Activated naive CD4-positive, alpha-beta T cell treated with anti-CD3 and anti-CD28 coated beads for 36 hours (primary cell): ENCODE data around the gene SLC50A1. TPM values are rescaled to one million over a fixed set of nuclear protein-coding genes. Genes with fewer than 3 reads are reported as not detected.
"Not testable (repeated sequence)": the region's sequence is repeated elsewhere in the genome, so short reads cannot be mapped to it uniquely, and the experiment has no call there.

Source experiments
- CTCF ChIA-PET: fragments of 350-600 bp; sonication (Branson Sonifier 250); formaldehyde crosslinking; loops from one replicate; lab custom pipeline; 2021; ENCODE audit warnings: antibody characterized with exemption; lab: Charles Lee
- DNase-seq: peaks from one replicate; pipeline ENCODE4 v3.0.0-alpha.2; 2020
- H3K27ac Mint-ChIP-seq: one replicate; pipeline ENCODE4 v1.8.0; 2021; ENCODE audit warnings: mild to moderate bottlenecking, mixed read lengths
- H3K27me3 Mint-ChIP-seq: one replicate; pipeline ENCODE4 v1.8.0; 2021; ENCODE audit warnings: low read depth, mixed read lengths
- H3K36me3 Mint-ChIP-seq: one replicate; pipeline ENCODE4 v1.8.0; 2021; ENCODE audit warnings: low read depth, mixed read lengths
- H3K4me1 Mint-ChIP-seq: one replicate; pipeline ENCODE4 v1.8.0; 2021; ENCODE audit warnings: low read depth, mixed read lengths
- H3K4me3 Mint-ChIP-seq: one replicate; pipeline ENCODE4 v1.8.0; 2021; ENCODE audit warnings: mild to moderate bottlenecking, moderate library complexity, mixed read lengths
- H3K9me3 Mint-ChIP-seq: one replicate; pipeline ENCODE4 v1.8.0; 2021; ENCODE audit warnings: mixed read lengths
- intact Hi-C: fragments of 100-400 bp; cut with micrococcal nuclease; formaldehyde crosslinking; loops from one replicate; pipeline ENCODE4 v1.15.1; 2023
- total RNA-seq, 2 experiments: library from RNA; stranded (reverse); gene quantifications; one replicate each; pipeline ENCODE4 v1.2.3, GENCODE V29; 2021

The SLC50A1 gene
- total RNA-seq, 2 experiments from 2014 or later: 48.4 to 52.7 TPM

DNA sequence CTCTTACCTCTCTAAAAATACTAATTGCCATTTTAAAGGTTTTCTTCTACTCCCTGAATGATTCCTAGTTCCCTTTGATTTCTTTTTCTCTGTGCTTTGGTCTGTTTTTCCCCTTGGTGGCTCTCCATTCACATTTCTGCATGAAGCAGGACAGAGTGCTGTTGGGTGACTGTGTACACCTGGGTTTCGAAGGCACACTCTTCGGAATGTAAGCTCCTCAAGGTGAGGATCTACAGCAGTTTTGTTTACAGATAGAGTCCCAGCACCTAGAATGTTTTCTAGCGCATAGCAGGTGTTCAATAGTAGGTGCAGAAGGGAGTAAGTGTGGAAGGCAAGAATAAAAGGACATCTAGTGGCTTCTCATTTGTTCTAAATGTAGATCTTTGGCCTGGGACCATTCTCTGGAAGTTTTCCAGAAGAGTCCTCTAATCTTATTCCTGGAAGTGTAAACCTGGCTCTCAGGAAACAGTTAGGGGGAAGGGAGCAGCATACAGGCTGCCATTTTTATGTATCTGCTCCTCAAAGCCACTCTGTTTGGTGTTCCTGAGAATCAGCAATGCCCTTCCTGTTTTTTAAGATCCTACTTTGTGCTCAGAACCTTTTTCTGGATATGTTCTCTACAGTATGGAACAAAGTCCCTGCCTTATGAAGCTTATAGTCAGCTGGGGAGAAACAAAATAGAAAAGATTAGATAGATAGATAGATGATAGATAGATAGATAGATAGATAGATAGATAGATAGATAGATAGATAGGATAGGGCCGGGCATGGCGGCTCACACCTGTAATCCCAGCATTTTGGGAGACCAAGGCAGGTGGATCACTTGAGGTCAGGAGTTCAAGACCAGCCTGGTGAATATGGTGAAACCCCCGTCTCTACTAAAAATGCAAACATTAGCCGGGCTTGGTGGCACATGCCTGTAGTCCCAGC is 30.8 kb upstream of the SLC50A1 start:
- DNase-seq: no peak
- no peaks in the 10 kb centered on the region for H3K36me3 Mint-ChIP-seq

DNA sequence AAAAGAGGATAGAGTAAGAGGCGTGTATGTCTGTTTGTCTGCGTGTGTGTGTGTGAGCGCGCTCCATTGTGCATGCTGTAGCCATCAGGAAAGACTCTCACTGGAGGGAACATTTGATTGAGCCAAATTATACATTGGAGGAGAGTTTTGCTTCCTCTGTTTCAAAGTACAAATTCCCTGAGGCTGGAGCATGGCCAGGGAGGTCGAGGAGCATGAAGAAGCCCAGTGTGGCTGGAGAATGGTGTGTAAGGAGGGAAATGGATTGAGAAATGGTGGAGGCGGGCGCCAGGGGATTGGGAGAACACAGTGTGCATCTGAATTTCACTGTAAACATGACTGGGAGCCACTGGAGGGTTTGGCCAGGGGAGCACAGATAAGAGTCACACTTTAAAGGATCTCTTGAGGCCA is 30.0 kb upstream of the SLC50A1 start:
- CTCF ChIA-PET: interaction anchor here (0.6 to 1.6 kb wide), 5 partner anchors 10 to 472 kb away, joined by 3 to 4 read pairs (median 3); no protein-coding TSS in a partner anchor
- H3K9me3 Mint-ChIP-seq: no peaks in the 10 kb centered on the region
- no peak overlapping the region for H3K27ac Mint-ChIP-seq
- no peaks in the 10 kb centered on the region for H3K36me3 Mint-ChIP-seq
- no peaks in the 10 kb centered on the region for H3K27me3 Mint-ChIP-seq
- no peaks in the 10 kb centered on the region for H3K4me1 Mint-ChIP-seq
- H3K4me3 Mint-ChIP-seq: no peak overlapping the region
- DNase-seq: no peak
- intact Hi-C loops: no loop called here

More for the DNA sequence above, 30.8 kb upstream of the SLC50A1 start:
- Mint-ChIP-seq H3K9me3 (no peaks in the 10 kb centered on the region), H3K27ac (no peak overlapping the region), H3K4me3 (no peak overlapping the region), H3K27me3 (no peaks in the 10 kb centered on the region), H3K4me1 (no peaks in the 10 kb centered on the region)
- CTCF ChIA-PET: interaction anchor here (0.6 to 1.6 kb wide), 4 partner anchors 10 to 26 kb away, joined by 3 to 4 read pairs (median 3); no protein-coding TSS in a partner anchor
- intact Hi-C loops: no loop called here

DNA sequence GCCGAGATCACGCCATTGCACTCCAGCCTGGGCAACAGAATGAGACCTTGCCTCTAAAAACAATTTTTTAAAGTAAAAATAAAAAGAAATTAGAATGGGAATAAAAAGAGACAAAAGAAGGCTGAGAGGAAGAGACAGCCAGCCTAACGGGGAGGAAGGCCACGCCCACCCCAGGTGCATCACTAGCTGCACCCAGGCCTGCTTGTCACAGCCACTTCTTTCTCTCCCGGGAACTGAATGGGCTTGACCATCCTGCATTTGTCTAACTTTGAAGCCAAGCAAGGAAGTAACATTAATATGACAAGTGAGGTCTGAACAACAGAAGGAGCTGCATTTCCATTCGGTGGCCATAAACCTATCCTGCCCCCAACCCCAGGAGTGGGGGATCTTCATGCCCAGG is 28.8 kb upstream of the SLC50A1 start:
- Mint-ChIP-seq H3K4me3 (no peak overlapping the region), H3K27me3 (no peaks in the 10 kb centered on the region), H3K27ac (no peak overlapping the region), H3K36me3 (no peaks in the 10 kb centered on the region), H3K9me3 (no peaks in the 10 kb centered on the region), H3K4me1 (no peaks in the 10 kb centered on the region)
- DNase-seq: no peak
- intact Hi-C loops: no loop called here
- CTCF ChIA-PET: interaction anchor here (0.6 to 1.3 kb wide), 6 partner anchors 11 to 112 kb away, joined by 3 to 5 read pairs (median 3); no protein-coding TSS in a partner anchor

DNA sequence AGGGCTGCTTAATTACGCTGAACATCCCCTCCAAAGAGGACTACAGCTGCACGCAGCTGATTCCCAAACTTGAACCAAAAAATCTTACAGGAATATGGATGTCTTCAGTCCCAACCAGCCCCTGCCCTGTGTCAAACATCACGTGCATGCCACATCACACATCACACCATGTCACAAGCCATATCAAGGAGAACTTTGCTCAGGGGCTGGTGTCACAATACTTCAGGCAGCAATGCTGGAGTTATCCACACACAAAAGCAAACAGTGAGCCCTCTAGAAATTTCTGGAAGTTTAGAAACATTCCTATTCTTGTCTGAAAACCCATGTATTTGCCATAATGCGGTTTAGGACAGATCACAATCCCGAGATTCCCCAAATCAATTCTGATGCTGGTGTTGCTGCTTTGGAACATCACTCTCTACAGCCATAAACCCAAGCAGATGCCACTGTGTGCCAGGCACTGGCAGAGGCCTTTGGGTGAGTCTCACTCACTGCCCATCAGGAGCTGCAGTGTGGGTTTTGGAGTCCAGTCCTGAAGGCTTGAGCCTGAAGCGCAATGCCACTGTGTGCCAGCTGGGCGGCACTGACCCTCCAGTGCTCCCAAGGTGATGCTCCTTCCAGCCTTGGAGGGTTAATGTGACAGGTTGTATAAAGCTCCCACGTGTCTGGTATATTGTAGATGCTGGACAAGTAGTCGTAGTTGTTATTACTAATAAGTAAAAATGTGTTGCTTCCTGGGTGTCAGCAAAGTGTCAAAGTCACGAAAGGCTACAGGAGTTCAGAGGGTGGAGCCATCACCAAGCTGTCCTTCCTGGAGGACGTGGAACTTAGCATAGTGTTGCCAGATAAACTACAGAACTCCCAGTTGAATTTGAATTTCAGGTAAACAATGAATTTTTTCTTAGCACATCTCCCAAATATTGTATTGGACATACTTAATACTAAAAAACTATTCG is 28.1 kb upstream of the SLC50A1 start:
- no peaks in the 10 kb centered on the region for H3K27me3 Mint-ChIP-seq
- H3K36me3 Mint-ChIP-seq: no peaks in the 10 kb centered on the region
- intact Hi-C loops: no loop called here

DNA sequence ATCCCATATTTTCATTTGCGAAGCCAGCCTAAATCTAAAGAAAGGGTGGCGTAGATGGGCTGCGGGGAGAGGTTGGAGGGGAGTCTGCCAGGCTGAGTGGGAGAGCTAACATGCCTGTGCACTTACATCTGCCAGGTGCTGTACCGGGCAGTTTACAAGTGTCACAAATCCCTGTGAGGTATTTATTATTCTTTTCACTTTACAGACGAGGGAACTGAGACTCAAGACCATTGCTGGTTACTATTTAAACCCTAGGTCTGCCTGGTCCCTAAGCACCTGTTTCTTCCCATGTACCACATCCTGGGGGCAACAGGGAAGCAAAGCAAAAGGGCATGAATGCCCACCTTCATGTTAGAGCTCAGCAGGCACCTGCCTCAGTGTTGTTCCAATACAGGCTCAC is 27.4 kb upstream of the SLC50A1 start:
- no peak for DNase-seq
- Mint-ChIP-seq H3K27me3 (no peaks in the 10 kb centered on the region), H3K27ac (no peak overlapping the region), H3K4me1 (no peaks in the 10 kb centered on the region), H3K36me3 (no peaks in the 10 kb centered on the region), H3K4me3 (no peak overlapping the region), H3K9me3 (no peaks in the 10 kb centered on the region)
- intact Hi-C loops: no loop called here
- CTCF ChIA-PET: interaction anchor here (0.5 to 1.1 kb wide), 3 partner anchors 11 to 124 kb away, joined by 3 to 6 read pairs (median 5); no protein-coding TSS in a partner anchor

More for the DNA sequence above, 28.1 kb upstream of the SLC50A1 start:
- DNase-seq: no peak
- H3K4me1 Mint-ChIP-seq: no peaks in the 10 kb centered on the region
- no peak overlapping the region for H3K27ac Mint-ChIP-seq
- H3K4me3 Mint-ChIP-seq: no peak overlapping the region
- CTCF ChIA-PET: interaction anchor here (0.5 to 1.3 kb wide), 6 partner anchors 10 to 123 kb away, joined by 3 to 6 read pairs (median 4); no protein-coding TSS in a partner anchor
- no peaks in the 10 kb centered on the region for H3K9me3 Mint-ChIP-seq

DNA sequence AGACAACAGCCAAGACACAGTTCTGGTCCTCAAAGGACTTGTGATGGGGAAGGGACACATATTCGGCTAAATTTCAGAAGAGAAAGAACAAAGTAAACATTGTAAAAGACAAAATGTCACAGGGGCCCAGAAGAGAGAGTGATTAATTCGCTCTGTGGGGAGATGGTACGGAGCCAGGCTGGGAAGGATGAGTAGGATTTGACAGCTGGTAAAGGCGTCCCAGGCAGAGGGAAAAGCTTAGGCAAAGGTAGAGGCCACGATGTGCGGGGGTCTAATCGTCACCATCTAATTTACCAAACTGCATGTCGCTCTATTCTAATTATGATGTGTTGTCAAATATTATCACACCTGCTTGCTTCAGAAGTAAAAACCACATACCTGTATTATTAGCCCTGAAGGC is 25.3 kb upstream of the SLC50A1 start:
- Mint-ChIP-seq H3K27me3 (no peaks in the 10 kb centered on the region), H3K27ac (no peak overlapping the region), H3K4me1 (no peaks in the 10 kb centered on the region), H3K4me3 (no peak overlapping the region), H3K36me3 (no peaks in the 10 kb centered on the region), H3K9me3 (no peaks in the 10 kb centered on the region)
- intact Hi-C loops: no loop called here
- DNase-seq: no peak
- CTCF ChIA-PET: interaction anchor here (1.0 kb wide), 1 partner anchor 19 kb away, joined by 3 read pairs; no protein-coding TSS in a partner anchor

DNA sequence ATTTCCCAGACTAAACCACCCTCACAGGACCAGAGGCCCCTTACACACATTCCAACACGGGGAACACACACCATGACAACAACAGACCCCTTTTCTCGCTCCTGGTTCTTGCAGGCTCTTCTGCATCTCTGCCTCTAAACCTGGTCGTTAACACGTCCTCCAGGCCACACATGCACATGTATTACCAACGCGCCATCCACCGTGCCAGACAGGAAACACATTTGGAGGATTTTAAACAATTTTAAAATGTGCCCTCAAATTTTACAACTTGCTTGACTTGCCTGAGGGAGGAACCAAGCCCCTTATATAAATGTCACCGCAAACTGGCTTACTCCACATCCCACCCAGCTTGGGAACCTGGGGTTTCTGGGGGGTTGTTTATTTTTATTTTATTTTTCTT is 24.8 kb upstream of the SLC50A1 start:
- Mint-ChIP-seq H3K36me3 (no peaks in the 10 kb centered on the region), H3K4me3 (no peak overlapping the region), H3K27ac (no peak overlapping the region), H3K9me3 (no peaks in the 10 kb centered on the region), H3K27me3 (no peaks in the 10 kb centered on the region), H3K4me1 (no peaks in the 10 kb centered on the region)
- intact Hi-C loops: no loop called here
- no peak for DNase-seq
- CTCF ChIA-PET: interaction anchor here (1.0 kb wide), 1 partner anchor 19 kb away, joined by 3 read pairs; no protein-coding TSS in a partner anchor

DNA sequence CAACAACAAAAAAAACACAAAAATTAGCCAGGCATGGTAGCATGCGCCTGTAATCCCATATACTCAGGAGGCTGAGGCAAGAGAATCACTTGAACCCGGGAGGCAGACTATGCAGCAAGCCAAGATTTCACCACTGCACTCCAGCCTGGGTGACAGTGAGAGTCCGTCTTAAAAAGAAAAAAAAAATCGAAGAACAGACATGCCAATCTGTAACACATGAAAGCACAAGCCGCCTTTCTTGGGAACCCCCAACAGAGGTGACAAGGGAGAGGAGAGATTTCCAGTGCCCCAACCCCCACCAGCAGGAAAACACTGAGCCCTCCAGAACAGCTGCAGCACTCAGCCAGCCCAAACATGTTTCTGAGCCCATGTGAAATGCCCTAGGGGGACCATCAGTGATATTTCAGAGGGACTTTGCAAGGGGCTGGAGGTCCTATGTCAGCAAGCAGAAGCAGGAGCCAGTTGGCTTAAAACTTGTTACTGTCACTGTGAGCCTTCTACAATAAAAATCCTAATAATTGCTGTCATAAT is 22.1 kb upstream of the SLC50A1 start:
- Mint-ChIP-seq H3K27ac (no peak overlapping the region), H3K36me3 (no peaks in the 10 kb centered on the region), H3K4me1 (no peaks in the 10 kb centered on the region), H3K27me3 (no peaks in the 10 kb centered on the region), H3K9me3 (no peaks in the 10 kb centered on the region), H3K4me3 (no peak overlapping the region)
- intact Hi-C loops: no loop called here
- CTCF ChIA-PET: no interaction called here
- no peak for DNase-seq

DNA sequence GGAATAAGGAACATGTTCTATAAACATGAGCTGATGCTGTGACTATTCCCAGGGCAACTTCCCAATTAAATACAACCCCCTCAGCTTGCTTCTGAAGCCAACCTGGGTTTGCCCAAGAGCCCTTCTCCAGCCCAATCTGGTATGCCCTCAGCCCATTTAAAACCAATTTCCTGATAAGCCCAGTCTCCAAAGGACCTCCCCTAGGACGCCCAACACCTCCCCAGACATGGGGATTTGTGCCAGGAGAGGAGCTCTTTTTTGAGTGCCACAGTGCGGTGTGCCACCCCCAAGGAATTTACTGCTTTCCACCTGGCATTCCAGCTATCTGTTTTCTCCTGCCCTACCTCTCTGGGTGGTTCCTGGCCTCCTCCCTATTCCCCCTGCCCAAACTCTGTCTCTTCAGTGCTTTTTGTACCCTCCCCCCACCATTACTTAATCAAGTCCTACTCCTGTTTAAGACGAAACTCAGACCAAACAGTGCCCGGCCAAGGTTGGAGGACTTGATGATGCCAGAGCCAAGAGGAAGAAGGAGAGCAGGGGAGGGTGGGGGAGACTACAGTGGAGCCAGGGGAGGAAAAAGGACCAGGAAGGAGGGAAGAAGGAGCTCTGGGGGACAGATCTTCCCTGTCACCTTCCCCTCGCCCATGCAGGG is 19.4 kb upstream of the SLC50A1 start:
- no peak for DNase-seq
- no peaks in the 10 kb centered on the region for H3K9me3 Mint-ChIP-seq
- H3K4me1 Mint-ChIP-seq: no peaks in the 10 kb centered on the region
- H3K27me3 Mint-ChIP-seq: no peaks in the 10 kb centered on the region
- H3K4me3 Mint-ChIP-seq: no peak overlapping the region
- CTCF ChIA-PET: interaction anchor here (1.6 kb wide), 1 partner anchor 25 kb away, joined by 3 read pairs; no protein-coding TSS in a partner anchor
- intact Hi-C loops: no loop called here
- H3K27ac Mint-ChIP-seq: no peak overlapping the region
- H3K36me3 Mint-ChIP-seq: no peaks in the 10 kb centered on the region

DNA sequence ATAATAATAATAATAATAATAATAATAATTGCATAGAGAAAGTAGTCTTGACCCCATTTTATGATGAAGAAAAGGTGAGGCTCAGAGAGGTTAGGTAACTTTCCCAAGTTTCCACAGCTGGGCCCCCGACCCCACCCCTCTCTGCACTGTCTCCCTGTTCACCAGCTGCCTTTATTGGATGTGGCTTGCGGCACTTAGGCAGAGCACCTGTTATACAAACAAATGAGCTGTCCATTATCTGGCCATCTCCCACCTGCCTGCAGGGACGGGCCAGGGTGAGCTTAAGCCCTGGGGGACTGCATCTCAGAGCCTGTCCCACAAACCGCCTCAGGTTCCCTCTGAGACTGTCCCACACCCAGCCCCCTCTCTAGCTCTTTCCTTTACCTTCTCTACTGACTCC is 18.0 kb upstream of the SLC50A1 start:
- H3K9me3 Mint-ChIP-seq: no peaks in the 10 kb centered on the region

DNA sequence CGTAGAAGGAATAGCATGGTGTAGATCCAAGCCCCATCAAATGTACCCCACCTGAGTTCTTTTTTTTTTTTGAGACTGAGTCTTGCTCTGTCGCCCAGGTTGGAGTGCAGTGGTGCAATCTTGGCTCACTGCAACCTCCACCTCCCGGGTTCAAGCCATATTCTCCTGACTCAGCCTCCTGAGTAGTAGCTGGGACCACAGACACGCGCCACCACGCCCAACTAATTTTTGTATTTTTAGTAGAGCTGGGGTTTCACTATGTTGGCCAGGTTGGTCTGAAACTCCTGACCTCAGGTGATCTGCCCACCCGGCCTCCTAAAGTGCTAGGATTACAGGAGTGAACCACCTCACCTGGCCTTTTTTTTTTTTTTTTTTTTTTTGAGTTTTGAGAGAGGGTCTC is 17.6 kb upstream of the SLC50A1 start:
- not testable (repeated sequence) for H3K27me3 Mint-ChIP-seq, H3K9me3 Mint-ChIP-seq

More for the DNA sequence above, 18.0 kb upstream of the SLC50A1 start:
- no peak for DNase-seq
- intact Hi-C loops: no loop called here
- CTCF ChIA-PET: interaction anchor here (1.0 to 1.4 kb wide), 3 partner anchors 9 to 55 kb away, joined by 3 to 5 read pairs (median 4); partner anchors contain the start of gene KRTCAP2
- H3K4me1 Mint-ChIP-seq: no peaks in the 10 kb centered on the region
- H3K27ac Mint-ChIP-seq: no peak overlapping the region
- no peaks in the 10 kb centered on the region for H3K27me3 Mint-ChIP-seq
- H3K4me3 Mint-ChIP-seq: no peak overlapping the region
- no peaks in the 10 kb centered on the region for H3K36me3 Mint-ChIP-seq

More for the DNA sequence above, 17.6 kb upstream of the SLC50A1 start:
- H3K27ac Mint-ChIP-seq, H3K4me1 Mint-ChIP-seq, intact Hi-C loops, H3K36me3 Mint-ChIP-seq, H3K4me3 Mint-ChIP-seq, DNase-seq: not testable (repeated sequence)
- CTCF ChIA-PET: interaction anchor here (1.0 to 1.4 kb wide), 3 partner anchors 8 to 55 kb away, joined by 3 to 5 read pairs (median 4); partner anchors contain the start of gene KRTCAP2
